HL-60 (cell line): ENCODE measurements around the gene AKAP6.

Source experiments
- DNase-seq, 2 experiments: peaks; one replicate each; pipeline ENCODE4 v3.0.0-alpha.2; 2010 to 2020; ENCODE audit warnings: low read depth in 1 of 2, low spot score in 1 of 2
- H3K27ac ChIP-seq: fragments of 250-450 bp; sonication (Bioruptor Pico); replicated peaks from 2 replicates; pipeline ENCODE4 v1.5.1; 2020; ENCODE audit warnings: mild to moderate bottlenecking, moderate library complexity
- H3K27me3 ChIP-seq: fragments of 250-450 bp; sonication (Bioruptor Pico); 2 replicates; pipeline ENCODE4 v1.5.1; 2021; ENCODE audit warnings: mild to moderate bottlenecking, moderate library complexity; ENCODE audit not compliant: insufficient read depth, poor library complexity, severe bottlenecking
- H3K4me3 ChIP-seq: replicated peaks from 2 replicates; pipeline ENCODE4 v1.5.1; 2011; ENCODE audit warnings: mild to moderate bottlenecking, control low read depth, low read length; ENCODE audit not compliant: insufficient read depth
- GABPA ChIP-seq: IDR thresholded peaks from 2 replicates; pipeline ENCODE4 v1.6.1; 2012; ENCODE audit warnings: low read depth
- POLR2AphosphoS5 ChIP-seq: IDR thresholded peaks from 2 replicates; pipeline ENCODE4 v1.6.1; 2012; ENCODE audit warnings: low read depth
- REST ChIP-seq: IDR thresholded peaks from 2 replicates; pipeline ENCODE4 v1.6.1; 2012; ENCODE audit warnings: low read depth; ENCODE audit not compliant: insufficient replicate concordance
- SPI1 ChIP-seq: IDR thresholded peaks from 2 replicates; pipeline ENCODE4 v1.6.1; 2012; ENCODE audit warnings: low read depth, mild to moderate bottlenecking, borderline replicate concordance
- TF ChIP-seq, protein P1 (sequence below): IDR thresholded peaks from one replicate; pipeline ENCODE4 v1.5.1; 2011; ENCODE audit warnings: low read length, control low read depth, inconsistent platforms; ENCODE audit not compliant: insufficient read depth

The AKAP6 gene

GRCh38 chr14:32800320-32800719, 471.2 kb downstream of the AKAP6 start:
- Histone ChIP-seq H3K4me3 (no peak overlapping the region), H3K27ac (no peak overlapping the region), H3K27me3 (no peaks in the 10 kb centered on the region)
- DNase-seq: no peak
- TF ChIP-seq REST (no peak), GABPA (no peak), POLR2AphosphoS5 (no peak), SPI1 (no peak)
- TF ChIP-seq, protein P1, sequence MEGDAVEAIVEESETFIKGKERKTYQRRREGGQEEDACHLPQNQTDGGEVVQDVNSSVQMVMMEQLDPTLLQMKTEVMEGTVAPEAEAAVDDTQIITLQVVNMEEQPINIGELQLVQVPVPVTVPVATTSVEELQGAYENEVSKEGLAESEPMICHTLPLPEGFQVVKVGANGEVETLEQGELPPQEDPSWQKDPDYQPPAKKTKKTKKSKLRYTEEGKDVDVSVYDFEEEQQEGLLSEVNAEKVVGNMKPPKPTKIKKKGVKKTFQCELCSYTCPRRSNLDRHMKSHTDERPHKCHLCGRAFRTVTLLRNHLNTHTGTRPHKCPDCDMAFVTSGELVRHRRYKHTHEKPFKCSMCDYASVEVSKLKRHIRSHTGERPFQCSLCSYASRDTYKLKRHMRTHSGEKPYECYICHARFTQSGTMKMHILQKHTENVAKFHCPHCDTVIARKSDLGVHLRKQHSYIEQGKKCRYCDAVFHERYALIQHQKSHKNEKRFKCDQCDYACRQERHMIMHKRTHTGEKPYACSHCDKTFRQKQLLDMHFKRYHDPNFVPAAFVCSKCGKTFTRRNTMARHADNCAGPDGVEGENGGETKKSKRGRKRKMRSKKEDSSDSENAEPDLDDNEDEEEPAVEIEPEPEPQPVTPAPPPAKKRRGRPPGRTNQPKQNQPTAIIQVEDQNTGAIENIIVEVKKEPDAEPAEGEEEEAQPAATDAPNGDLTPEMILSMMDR: no peak

DNA sequence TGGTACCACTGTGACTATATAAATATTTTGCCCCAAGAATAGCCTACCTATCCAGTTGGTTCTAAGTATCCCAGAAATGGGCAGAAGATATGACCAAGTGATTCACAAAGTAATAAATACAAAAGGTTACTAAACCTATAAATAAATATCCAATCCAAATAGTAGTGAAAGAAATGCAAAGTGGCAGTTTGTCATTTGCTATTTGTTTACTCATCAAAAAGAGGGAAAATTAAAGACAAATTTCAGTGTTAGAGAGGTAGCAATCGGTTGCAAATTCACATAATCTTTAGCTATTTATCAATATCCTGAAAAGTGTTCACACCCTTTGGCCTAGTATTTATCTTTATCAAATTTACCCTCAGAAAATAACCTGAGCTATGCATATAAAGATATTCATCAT, 473.2 kb downstream of the AKAP6 start:
- Histone ChIP-seq H3K4me3 (no peak overlapping the region), H3K27me3 (no peaks in the 10 kb centered on the region), H3K27ac (no peak overlapping the region)
- TF ChIP-seq, protein P1: no peak
- TF ChIP-seq REST: no peak
- no peak for TF ChIP-seq GABPA
- TF ChIP-seq SPI1: no peak
- no peak for TF ChIP-seq POLR2AphosphoS5
- DNase-seq: no peak

DNA sequence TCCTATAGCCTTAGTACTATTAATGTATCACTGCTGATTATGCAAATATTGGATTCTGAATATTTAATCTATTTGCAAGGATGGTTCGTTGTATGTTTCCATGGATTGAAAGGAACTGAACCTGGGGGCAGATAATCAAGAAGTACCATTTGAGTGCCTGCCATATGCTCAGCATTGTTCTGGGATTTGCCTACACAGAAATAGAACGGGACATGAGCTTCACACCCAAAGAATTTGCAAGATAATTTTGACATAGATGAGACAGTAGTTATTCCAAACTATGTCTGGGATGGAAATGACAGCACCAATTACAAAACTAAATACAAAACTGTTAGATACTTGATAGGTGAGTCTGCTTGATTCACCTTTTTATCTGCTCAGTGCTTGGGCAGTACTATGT, 476.9 kb downstream of the AKAP6 start:
- no peak for DNase-seq
- no peaks in the 10 kb centered on the region for H3K27me3 ChIP-seq
- no peak overlapping the region for H3K27ac ChIP-seq
- no peak overlapping the region for H3K4me3 ChIP-seq
- TF ChIP-seq, protein P1: no peak
- TF ChIP-seq REST (no peak), GABPA (no peak), SPI1 (no peak), POLR2AphosphoS5 (no peak)
